SK-N-SH treated with all-trans-retinoic acid at 6 μM for 48 hours (cell line): ENCODE data around the gene ZMYND8.

Experiments
- CSDC2 ChIP-seq: fragments of 250-450 bp; sonication (Bioruptor Pico); IDR thresholded peaks from 2 replicates; pipeline ENCODE4 v1.5.0; 2020; ENCODE audit warnings: mild to moderate bottlenecking, moderate library complexity
- ISL1 ChIP-seq: fragments of 250-450 bp; sonication (Bioruptor Pico); IDR thresholded peaks from 2 replicates; pipeline ENCODE4 v2.1.2; 2022; ENCODE audit warnings: mild to moderate bottlenecking, moderate library complexity
- PPARA ChIP-seq: fragments of 250-450 bp; sonication (Bioruptor Pico); IDR thresholded peaks from 2 replicates; pipeline ENCODE4 v1.5.0; 2020; ENCODE audit warnings: mild to moderate bottlenecking, borderline replicate concordance
- TOX ChIP-seq: fragments of 250-450 bp; sonication (Bioruptor Pico); IDR thresholded peaks from 2 replicates; pipeline ENCODE4 v1.8.0; 2021; ENCODE audit warnings: mild to moderate bottlenecking, moderate library complexity, borderline replicate concordance
- ZC3H10 ChIP-seq: fragments of 250-450 bp; sonication (Bioruptor Pico); IDR thresholded peaks from 2 replicates; pipeline ENCODE4 v1.5.1; 2021; ENCODE audit warnings: mild to moderate bottlenecking, moderate library complexity
- ZFP30 ChIP-seq: fragments of 450-650 bp; formaldehyde crosslinking; IDR thresholded peaks from 2 replicates; pipeline ENCODE4 v1.5.0; 2022; ENCODE audit warnings: mild to moderate bottlenecking, moderate library complexity
- ZNF565 ChIP-seq: fragments of 450-650 bp; formaldehyde crosslinking; conservative IDR thresholded peaks from 2 replicates; pipeline ENCODE4 v1.5.0; 2020; ENCODE audit warnings: low read depth, mild to moderate bottlenecking, moderate library complexity
- ZNF70 ChIP-seq: fragments of 450-650 bp; formaldehyde crosslinking; IDR thresholded peaks from 2 replicates; pipeline ENCODE4 v1.5.0; 2020; ENCODE audit warnings: mild to moderate bottlenecking, moderate library complexity
- ZNF8 ChIP-seq: fragments of 450-650 bp; formaldehyde crosslinking; IDR thresholded peaks from 2 replicates; pipeline ENCODE4 v1.5.0; 2020; ENCODE audit warnings: mild to moderate bottlenecking, moderate library complexity
- TF ChIP-seq, protein P1 (sequence below): fragments of 250-450 bp; sonication (Bioruptor Pico); IDR thresholded peaks from 2 replicates; pipeline ENCODE4 v1.5.1; 2020; ENCODE audit warnings: low read depth, mild to moderate bottlenecking, moderate library complexity

DNA sequence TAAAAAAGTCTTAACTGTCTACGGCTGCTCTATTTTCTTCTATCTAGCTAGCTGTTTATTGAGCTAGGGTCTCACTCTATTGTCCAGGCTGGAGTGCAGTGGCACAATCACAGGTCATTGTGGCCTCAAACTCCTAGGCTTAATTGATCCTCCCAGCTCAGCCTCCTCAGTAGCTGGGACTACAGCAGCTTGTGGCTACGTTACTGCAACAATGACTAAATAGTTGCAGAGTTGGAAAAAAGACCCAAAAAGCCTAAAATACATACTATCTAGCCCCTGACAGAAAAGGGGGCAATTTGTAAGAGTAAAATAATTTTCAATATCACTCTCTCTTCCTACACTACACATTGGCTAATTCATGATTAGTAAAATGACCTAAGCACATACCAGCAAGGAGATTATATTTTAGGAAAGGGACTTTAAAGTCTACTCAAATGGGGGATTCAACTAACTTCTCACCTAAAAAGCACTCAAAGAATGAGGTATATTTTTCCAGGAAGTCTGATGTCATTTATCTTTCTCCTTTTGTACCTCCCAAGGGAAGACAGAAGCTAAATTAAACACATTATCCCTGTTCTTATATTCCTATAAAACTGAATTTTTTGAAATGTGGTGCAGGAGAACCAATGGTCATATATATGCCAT is 82.8 kb downstream of the ZMYND8 start:
- TF ChIP-seq PPARA (CRISPR knock-in tag): no peak
- no peak for TF ChIP-seq ZNF565 (CRISPR knock-in tag)
- TF ChIP-seq ISL1 (CRISPR knock-in tag): no peak
- TF ChIP-seq CSDC2: no peak
- TF ChIP-seq ZFP30 (CRISPR knock-in tag): no peak
- no peak for TF ChIP-seq TOX (CRISPR knock-in tag)
- TF ChIP-seq, protein P1, sequence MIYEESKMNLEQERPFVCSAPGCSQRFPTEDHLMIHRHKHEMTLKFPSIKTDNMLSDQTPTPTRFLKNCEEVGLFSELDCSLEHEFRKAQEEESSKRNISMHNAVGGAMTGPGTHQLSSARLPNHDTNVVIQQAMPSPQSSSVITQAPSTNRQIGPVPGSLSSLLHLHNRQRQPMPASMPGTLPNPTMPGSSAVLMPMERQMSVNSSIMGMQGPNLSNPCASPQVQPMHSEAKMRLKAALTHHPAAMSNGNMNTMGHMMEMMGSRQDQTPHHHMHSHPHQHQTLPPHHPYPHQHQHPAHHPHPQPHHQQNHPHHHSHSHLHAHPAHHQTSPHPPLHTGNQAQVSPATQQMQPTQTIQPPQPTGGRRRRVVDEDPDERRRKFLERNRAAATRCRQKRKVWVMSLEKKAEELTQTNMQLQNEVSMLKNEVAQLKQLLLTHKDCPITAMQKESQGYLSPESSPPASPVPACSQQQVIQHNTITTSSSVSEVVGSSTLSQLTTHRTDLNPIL (CRISPR knock-in tag): no peak
- no peak for TF ChIP-seq ZC3H10 (CRISPR knock-in tag)
- no peak for TF ChIP-seq ZNF70
- TF ChIP-seq ZNF8 (CRISPR knock-in tag): no peak
